HG03103 (cell line): ENCODE data around the gene STYXL1.
"Not testable (repeated sequence)": the region's sequence is repeated elsewhere in the genome, so short reads cannot be mapped to it uniquely, and the experiment has no call there.

Experiments
- ATAC-seq: cut with Tn5 transposase; IDR thresholded peaks from one replicate; pipeline ENCODE4 v1.9.1; 2021; ENCODE audit warnings: low read depth; ENCODE audit not compliant: unreplicated experiment

The STYXL1 gene

DNA sequence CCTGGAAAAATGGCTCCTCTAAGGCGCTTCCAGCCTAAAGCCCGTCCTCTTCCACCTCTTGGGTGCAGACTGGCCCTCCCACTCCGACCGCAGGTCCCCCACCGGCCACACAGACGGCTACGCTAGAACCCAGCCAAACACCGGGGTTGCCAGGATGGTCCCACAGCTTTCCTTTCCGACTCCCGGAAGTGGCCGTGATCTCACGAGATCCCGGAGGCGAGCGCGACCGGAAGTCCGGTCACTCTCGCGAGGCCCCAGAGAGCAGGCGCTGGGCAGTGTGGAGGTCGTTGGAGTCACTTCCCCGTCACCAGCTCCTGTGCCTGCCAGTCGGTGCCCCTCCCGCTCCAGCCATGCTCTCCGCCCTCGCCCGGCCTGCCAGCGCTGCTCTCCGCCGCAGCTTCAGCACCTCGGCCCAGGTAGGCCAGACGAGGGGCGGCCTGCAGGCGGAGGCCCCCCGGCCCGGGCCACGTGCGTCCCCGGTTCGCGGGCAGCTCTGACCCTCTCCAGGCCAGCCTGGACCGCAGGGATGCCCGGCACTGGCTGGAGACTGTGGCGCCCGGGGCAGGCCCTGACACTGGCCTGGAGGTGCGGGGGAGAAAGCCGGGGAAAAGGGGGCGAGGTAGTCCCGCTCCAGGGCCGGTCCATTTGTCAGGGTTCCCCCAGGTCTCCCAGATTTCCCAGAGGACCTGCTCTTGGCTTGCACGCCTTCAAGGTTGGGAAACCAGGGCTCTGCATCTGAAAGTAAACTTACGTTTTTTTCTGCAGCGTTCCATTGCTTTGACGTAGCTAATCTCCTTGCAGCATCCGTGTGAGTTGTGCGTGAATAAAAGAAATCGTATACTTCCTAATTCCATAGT lies at the start of gene STYXL1, which contains the start of gene MDH2:
Gene STYXL1, minus strand, starts transcription at position 190 of the 857 bp plus-strand sequence. CDS start 17,477 bp downstream, outside the sequence.
Gene MDH2, plus strand, starts transcription at position 296 of the 857 bp plus-strand sequence. Its CDS starts 55 bp downstream, at position 351.
- peak; percentile 91 for ATAC-seq

GRCh38 chr7:76095908-76096307 lies 48.1 kb upstream of the STYXL1 start:
- ATAC-seq: no peak

DNA sequence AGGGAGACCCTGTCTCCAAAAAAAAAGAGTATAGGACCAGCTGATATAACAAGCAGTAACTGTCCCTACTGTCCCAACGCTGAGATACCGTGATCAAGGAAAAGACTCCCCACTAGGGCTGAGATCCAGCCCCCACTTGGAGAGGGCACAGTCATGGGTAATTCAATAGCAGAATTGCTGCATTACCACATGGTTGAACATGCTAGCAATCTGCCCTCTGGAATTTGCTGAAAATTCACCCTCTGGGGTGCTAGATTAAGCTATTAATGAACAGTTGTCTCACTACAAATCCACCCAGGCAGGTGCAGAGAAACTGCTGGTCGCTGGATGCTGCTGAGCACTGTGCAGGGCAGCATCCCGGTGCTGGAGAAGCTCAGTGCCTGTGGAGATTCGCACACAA lies 46.5 kb upstream of the STYXL1 start:
- not testable (repeated sequence) for ATAC-seq

DNA sequence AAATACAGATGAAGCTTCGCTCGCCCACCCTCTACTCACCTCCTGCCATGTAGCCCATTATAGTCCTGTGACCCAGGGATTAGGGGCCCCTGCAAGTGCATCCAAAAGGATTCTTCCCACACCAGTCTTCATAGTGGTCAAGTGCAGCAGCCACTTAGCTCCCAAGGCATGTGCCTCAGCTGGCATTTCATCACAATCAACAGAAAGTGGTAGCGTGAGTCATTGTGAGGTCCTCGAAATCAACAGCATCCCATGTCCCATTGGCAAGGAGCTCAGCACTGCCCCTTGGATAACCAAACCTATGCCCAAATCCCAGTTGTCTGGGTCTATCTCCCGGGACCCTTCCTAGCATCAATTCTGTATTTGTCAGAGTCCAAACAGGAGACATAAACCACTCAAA lies 45.7 kb upstream of the STYXL1 start:
- ATAC-seq: not testable (repeated sequence)

DNA sequence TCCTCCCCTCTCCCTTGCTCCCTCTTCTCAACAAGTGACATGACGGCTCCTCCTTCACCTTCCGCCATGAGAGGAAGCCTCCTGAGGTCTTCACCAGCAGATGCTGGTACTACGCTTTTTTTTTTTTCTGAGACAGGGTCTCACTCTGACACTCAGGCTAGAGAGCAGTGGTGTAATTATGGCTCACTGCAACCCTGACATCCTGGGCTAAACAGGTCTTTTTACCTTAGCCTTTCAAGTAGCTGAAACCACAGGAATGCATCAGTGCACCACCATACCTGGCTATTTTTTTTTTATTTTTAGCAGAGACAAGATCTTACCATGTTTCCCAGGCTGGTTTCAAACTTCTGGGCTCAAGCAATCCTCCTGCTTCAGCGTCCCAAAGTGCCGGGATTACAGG lies 43.7 kb upstream of the STYXL1 start:
- ATAC-seq: no peak

DNA sequence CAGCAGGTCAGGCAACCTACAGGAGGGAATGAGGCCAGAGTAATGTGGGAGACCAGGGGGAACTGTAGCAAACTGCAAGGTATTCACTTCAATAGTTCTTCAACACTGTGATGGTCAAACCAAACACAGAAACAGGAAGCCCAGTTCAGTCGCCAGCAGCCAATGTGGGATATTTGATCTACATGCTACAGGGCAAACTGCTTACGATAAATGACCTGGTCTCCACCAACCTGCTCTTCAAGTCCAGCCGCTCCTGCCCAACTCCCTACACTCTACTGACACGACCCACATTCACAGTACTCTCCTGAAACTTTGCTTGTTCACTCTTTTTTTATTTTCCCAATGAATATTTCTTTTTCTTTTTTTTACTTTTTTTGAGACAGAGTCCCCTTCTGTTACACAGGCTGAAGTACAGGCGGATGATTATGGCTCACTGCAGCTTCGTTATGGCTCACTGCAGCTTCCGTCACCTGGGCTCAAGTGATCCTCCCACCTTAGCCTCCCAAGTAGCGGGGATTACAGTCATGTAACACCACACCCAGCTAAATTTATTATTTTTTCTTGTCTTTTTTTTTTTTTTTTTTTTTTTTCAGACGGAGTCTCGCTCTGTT lies 42.2 kb upstream of the STYXL1 start:
- ATAC-seq: no peak

- ATAC-seq: not testable (repeated sequence)
Observed at GRCh38 chr7:76087362-76087791, 39.6 kb upstream of the STYXL1 start.

GRCh38 chr7:76086070-76086469 lies 38.3 kb upstream of the STYXL1 start:
- ATAC-seq: no peak

DNA sequence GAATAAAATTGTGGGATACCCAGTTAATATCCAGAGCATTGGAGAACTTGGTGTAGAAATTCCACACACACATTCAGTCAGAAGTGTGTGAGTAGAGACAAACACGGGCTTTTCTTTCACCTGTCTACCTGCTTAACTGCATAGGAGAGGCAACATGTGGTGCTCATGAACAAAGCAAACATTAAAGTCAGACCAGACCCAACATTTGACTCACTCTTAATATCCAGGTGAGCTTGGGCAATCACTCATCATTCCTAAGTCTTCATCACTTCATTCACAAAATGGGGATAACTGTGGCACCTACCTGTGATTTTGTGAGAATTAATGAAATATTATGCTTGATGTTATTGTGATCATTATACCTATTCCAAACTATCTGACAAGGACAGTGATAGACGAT lies 36.3 kb upstream of the STYXL1 start:
- ATAC-seq: not testable (repeated sequence)

GRCh38 chr7:76080204-76080603 lies 32.4 kb upstream of the STYXL1 start:
- ATAC-seq: no peak

- ATAC-seq: no peak
Observed at GRCh38 chr7:76077435-76077834, 29.6 kb upstream of the STYXL1 start.

DNA sequence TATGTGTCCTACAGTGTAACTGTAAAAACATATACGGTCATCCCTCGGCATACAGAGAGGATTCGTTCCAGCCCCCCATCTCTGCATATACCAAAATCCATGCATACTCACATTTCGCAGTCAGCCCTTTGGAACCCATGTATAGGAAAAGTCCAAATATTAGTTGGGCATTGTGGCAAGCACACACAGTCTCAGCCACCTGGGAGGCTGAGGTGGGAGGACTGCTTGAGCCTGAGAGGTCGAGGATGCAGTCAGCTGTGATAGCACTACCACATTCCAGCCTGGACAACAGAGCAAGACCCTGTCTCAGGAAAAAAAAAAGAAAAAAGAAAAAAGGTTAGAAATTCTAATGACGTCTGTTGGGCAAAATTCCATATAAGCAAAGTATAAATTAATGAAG lies 29.2 kb upstream of the STYXL1 start:
- ATAC-seq: no peak

DNA sequence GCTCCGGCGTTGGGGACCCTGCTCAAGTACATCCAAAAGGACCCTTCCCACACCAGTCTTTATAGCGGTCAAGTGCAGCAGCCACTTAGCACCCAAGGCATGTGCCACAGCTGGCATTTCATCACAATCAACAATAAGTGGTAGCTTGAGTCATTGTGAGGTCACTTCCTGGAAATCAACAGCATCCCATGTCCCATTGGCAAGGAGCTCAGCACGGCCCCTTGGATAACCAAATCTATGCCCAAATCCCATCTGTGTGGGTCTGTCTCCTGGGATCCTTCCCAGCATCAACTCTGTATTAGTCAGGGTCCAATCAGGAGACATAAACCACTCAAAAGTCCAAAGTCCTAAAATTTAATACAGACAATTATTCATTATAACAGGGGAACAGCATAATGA lies 27.2 kb upstream of the STYXL1 start:
- ATAC-seq: no peak

GRCh38 chr7:76074306-76074971 lies 26.6 kb upstream of the STYXL1 start:
- ATAC-seq: no peak

DNA sequence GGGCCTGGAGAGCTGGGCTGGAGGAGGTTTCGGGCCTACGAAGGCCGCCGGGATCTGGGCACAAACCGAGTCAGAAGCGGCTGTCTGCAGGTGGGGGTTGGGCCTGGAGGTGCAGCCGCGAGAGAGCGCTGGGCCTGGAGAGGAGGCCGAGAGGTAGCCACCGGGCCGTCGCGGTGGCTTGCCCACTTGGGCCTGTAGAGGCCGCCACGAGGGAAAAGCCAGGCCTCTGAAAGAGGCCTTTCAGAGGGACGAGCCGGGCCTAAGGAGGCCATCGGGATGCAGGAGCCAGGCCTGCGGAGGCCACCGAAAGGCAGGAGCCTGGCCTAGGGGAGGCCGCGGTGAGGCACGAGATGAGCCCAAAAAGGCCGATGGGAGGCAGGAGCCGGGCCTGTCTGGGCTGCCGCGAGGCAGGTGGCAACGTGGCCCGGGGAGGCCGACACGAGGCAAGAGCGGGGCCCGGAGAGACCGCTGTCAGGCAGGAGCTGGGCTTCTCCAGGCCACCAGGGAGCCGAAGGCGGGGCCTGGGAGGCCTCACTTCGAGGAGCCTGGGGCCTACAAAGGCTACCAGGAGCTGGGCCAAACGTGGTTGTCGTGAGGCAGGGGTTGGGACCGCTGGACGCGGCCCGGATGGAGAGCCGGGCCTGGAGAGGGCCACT lies 25.7 kb upstream of the STYXL1 start:
- no peak for ATAC-seq

GRCh38 chr7:76072243-76073148 lies 24.7 kb upstream of the STYXL1 start:
- ATAC-seq: no peak

DNA sequence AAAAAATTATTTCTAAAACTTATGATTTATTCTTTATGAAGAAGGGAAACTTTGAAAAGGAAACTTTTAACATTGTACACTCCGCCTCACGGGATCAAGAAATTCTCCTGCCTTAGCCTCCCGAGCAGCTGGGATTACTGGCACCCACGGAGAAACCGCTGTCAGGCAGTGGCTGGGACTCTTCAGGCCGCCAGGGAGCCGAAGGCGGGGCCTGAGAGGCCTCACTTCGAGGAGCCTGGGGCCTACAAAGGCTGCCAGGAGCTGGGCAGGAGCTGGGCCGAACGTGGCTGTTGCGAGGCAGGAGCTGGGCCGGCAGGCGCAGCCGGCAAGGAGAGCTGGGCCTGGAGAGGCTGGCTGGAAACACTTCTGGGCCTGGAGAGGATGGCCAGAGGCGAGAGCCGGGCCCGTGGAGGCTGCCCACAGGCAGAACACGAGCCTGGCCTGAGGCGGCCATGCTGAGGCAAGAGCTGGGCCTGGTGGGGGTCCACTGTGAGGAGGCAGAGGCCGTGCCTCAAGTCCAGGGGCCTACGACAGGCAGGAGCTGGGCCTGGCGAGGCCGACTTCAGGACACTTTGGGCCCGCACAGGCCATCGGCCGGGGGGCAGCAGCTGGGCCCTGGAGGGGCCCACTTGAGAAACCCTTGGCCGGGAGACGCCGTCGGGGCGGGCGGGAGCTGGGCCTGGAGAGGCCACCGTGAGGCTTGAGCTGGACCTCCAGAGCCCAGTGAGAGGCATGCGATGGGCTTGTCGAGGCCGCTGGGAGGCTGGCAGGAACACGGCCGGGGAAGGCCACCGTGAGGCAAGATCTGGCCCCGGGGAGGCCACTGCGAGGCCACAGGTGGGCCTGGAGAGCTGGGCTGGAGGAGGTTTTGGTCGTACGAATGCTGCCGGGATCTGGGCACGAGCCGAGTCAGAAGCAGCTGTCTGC lies 23.8 kb upstream of the STYXL1 start:
- no peak for ATAC-seq

- no peak for ATAC-seq
Observed at GRCh38 chr7:76069238-76069638, 21.4 kb upstream of the STYXL1 start.
